Measurements from ENCODE around the gene C4orf50. TPM values are rescaled to one million over a fixed set of nuclear protein-coding genes. Genes with fewer than 3 reads are reported as not detected.

The C4orf50 gene
- total and polyA plus RNA-seq, 2 of the 8 experiments (the other 6 are each of a cell fraction or from before 2014, with no cell fraction given), result 0.08 to 0.22 TPM

DNA sequence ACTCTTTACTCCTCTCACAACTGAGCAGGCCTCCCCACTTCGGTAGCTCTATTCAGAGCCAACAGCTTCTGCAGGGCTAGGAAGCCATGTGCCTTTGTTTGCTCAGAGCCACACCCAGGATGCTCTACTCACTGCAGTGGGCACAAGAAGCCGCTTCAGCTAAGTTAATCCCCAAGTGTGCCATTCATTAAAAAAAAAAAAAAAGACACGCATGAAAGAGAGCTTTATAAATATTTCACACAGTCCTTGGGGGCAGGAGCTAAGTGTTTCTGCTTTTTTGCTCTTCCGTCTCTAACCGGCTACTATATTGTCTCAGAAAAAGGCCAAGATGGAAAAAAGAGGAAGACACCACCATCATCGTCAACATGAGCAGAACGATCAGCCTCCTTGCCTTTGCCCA lies 133.4 kb downstream of the C4orf50 start (continued):
- TF ChIP-seq, protein P1, sequence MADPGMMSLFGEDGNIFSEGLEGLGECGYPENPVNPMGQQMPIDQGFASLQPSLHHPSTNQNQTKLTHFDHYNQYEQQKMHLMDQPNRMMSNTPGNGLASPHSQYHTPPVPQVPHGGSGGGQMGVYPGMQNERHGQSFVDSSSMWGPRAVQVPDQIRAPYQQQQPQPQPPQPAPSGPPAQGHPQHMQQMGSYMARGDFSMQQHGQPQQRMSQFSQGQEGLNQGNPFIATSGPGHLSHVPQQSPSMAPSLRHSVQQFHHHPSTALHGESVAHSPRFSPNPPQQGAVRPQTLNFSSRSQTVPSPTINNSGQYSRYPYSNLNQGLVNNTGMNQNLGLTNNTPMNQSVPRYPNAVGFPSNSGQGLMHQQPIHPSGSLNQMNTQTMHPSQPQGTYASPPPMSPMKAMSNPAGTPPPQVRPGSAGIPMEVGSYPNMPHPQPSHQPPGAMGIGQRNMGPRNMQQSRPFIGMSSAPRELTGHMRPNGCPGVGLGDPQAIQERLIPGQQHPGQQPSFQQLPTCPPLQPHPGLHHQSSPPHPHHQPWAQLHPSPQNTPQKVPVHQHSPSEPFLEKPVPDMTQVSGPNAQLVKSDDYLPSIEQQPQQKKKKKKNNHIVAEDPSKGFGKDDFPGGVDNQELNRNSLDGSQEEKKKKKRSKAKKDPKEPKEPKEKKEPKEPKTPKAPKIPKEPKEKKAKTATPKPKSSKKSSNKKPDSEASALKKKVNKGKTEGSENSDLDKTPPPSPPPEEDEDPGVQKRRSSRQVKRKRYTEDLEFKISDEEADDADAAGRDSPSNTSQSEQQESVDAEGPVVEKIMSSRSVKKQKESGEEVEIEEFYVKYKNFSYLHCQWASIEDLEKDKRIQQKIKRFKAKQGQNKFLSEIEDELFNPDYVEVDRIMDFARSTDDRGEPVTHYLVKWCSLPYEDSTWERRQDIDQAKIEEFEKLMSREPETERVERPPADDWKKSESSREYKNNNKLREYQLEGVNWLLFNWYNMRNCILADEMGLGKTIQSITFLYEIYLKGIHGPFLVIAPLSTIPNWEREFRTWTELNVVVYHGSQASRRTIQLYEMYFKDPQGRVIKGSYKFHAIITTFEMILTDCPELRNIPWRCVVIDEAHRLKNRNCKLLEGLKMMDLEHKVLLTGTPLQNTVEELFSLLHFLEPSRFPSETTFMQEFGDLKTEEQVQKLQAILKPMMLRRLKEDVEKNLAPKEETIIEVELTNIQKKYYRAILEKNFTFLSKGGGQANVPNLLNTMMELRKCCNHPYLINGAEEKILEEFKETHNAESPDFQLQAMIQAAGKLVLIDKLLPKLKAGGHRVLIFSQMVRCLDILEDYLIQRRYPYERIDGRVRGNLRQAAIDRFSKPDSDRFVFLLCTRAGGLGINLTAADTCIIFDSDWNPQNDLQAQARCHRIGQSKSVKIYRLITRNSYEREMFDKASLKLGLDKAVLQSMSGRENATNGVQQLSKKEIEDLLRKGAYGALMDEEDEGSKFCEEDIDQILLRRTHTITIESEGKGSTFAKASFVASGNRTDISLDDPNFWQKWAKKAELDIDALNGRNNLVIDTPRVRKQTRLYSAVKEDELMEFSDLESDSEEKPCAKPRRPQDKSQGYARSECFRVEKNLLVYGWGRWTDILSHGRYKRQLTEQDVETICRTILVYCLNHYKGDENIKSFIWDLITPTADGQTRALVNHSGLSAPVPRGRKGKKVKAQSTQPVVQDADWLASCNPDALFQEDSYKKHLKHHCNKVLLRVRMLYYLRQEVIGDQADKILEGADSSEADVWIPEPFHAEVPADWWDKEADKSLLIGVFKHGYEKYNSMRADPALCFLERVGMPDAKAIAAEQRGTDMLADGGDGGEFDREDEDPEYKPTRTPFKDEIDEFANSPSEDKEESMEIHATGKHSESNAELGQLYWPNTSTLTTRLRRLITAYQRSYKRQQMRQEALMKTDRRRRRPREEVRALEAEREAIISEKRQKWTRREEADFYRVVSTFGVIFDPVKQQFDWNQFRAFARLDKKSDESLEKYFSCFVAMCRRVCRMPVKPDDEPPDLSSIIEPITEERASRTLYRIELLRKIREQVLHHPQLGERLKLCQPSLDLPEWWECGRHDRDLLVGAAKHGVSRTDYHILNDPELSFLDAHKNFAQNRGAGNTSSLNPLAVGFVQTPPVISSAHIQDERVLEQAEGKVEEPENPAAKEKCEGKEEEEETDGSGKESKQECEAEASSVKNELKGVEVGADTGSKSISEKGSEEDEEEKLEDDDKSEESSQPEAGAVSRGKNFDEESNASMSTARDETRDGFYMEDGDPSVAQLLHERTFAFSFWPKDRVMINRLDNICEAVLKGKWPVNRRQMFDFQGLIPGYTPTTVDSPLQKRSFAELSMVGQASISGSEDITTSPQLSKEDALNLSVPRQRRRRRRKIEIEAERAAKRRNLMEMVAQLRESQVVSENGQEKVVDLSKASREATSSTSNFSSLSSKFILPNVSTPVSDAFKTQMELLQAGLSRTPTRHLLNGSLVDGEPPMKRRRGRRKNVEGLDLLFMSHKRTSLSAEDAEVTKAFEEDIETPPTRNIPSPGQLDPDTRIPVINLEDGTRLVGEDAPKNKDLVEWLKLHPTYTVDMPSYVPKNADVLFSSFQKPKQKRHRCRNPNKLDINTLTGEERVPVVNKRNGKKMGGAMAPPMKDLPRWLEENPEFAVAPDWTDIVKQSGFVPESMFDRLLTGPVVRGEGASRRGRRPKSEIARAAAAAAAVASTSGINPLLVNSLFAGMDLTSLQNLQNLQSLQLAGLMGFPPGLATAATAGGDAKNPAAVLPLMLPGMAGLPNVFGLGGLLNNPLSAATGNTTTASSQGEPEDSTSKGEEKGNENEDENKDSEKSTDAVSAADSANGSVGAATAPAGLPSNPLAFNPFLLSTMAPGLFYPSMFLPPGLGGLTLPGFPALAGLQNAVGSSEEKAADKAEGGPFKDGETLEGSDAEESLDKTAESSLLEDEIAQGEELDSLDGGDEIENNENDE (IDR thresholded peaks at IDR 0.05; ENCODE audit: insufficient replicate concordance, low read length), result no peak
- no peak for TF ChIP-seq YY1 (IDR thresholded peaks at IDR 0.05; ENCODE audit: low read depth, low read length)
- TF ChIP-seq JUND (IDR thresholded peaks at IDR 0.05; ENCODE audit: low read length), result no peak
- TF ChIP-seq, protein P2, sequence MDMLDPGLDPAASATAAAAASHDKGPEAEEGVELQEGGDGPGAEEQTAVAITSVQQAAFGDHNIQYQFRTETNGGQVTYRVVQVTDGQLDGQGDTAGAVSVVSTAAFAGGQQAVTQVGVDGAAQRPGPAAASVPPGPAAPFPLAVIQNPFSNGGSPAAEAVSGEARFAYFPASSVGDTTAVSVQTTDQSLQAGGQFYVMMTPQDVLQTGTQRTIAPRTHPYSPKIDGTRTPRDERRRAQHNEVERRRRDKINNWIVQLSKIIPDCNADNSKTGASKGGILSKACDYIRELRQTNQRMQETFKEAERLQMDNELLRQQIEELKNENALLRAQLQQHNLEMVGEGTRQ (IDR thresholded peaks at IDR 0.05; ENCODE audit: low read length), result no peak
- no peak for TF ChIP-seq SRF (IDR thresholded peaks at IDR 0.05; ENCODE audit: low read depth, low read length)

Measured in H1 (cell line).